Measurements from ENCODE around the gene KCNJ18.
"Not testable (repeated sequence)": the region's sequence is repeated elsewhere in the genome, so short reads cannot be mapped to it uniquely, and the experiment has no call there.

DNA sequence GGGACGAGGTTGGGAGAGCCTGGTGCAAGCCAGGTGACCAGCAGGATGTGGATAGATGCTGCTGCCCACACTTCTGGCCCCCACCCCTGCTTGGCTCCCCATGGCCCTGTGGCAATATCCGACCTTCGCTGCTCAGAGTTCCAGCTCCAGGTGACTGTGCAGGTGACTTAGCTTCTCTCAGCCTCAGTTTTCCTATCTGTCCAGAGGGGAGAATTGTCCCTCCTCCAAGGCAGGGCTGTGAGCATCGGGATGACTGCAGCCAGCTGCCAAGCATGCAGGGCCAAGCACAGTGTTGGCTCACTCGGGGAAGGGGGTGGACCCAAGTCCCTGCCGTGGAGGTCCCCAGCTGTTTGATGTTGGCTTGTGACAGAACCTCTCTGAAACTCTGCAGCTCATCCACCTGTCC lies 1.1 kb downstream of the KCNJ18 start:
- TF ChIP-seq CTCF (IDR thresholded peaks at IDR 0.05; ENCODE audit: low read depth, low read length, poor library complexity, severe bottlenecking); EZH2phosphoT487 (IDR thresholded peaks at IDR 0.05; ENCODE audit: borderline replicate concordance, low read length): not testable (repeated sequence)

Data from DOHH2 (cell line).